BJ (cell line): Measurements from ENCODE around the gene PDZD2. TPM values are rescaled to one million over a fixed set of nuclear protein-coding genes. Genes with fewer than 3 reads are reported as not detected.
"Not testable (repeated sequence)": the region's sequence is repeated elsewhere in the genome, so short reads cannot be mapped to it uniquely, and the experiment has no call there.

ENCODE experiments used
- CTCF ChIA-PET: fragments of 350-600 bp; formaldehyde crosslinking; extraction: SDS; loops from one replicate; lab custom pipeline; 2021; ENCODE audit warnings: antibody characterized with exemption, inconsistent platforms; lab: Yijun Ruan, JAX
- POLR2A ChIA-PET: fragments of 300-600 bp; sonication (Branson Sonifier 250); formaldehyde crosslinking; extraction: SDS; loops from one replicate; lab custom pipeline; 2021; ENCODE audit warnings: antibody characterized with exemption; lab: Charles Lee
- DNase-seq: peaks from one replicate; pipeline ENCODE4 v3.0.0-alpha.2; 2011; ENCODE audit warnings: low read depth
- H3K27me3 ChIP-seq: 2 replicates; pipeline ENCODE4 v1.6.0; 2011; ENCODE audit warnings: low read length; ENCODE audit not compliant: control insufficient read depth, insufficient read depth
- H3K36me3 ChIP-seq: 2 replicates; pipeline ENCODE4 v1.5.1; 2011; ENCODE audit warnings: low read length; ENCODE audit not compliant: control insufficient read depth, insufficient read depth
- H3K4me3 ChIP-seq: 2 replicates; pipeline ENCODE4 v1.5.1; 2011; ENCODE audit warnings: low read depth, mild to moderate bottlenecking, control low read depth, low read length
- polyA plus RNA-seq: library from polyadenylated mRNA; depleted of rRNA; stranded (reverse); fragments of >200 nt; gene quantifications from 2 replicates; pipeline ENCODE4 v1.2.3, GENCODE V29; 2011
- TF ChIP-seq, protein P1 (sequence below): IDR thresholded peaks from 2 replicates; pipeline ENCODE4 v1.5.1; 2011; ENCODE audit warnings: low read depth, mild to moderate bottlenecking, control low read depth, inconsistent platforms, low read length, moderate library complexity; ENCODE audit not compliant: insufficient read depth

Gene PDZD2
- polyA plus RNA-seq, 1 experiment = 0.06 TPM

- CTCF ChIA-PET = interaction anchor here (0.9 kb wide), 1 partner anchor 13 kb away, joined by 3 read pairs; no protein-coding TSS in a partner anchor
- TF ChIP-seq, protein P1, sequence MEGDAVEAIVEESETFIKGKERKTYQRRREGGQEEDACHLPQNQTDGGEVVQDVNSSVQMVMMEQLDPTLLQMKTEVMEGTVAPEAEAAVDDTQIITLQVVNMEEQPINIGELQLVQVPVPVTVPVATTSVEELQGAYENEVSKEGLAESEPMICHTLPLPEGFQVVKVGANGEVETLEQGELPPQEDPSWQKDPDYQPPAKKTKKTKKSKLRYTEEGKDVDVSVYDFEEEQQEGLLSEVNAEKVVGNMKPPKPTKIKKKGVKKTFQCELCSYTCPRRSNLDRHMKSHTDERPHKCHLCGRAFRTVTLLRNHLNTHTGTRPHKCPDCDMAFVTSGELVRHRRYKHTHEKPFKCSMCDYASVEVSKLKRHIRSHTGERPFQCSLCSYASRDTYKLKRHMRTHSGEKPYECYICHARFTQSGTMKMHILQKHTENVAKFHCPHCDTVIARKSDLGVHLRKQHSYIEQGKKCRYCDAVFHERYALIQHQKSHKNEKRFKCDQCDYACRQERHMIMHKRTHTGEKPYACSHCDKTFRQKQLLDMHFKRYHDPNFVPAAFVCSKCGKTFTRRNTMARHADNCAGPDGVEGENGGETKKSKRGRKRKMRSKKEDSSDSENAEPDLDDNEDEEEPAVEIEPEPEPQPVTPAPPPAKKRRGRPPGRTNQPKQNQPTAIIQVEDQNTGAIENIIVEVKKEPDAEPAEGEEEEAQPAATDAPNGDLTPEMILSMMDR = no peak
- POLR2A ChIA-PET = no interaction called here
- no peaks in the 10 kb centered on the region for H3K36me3 ChIP-seq
- no peak overlapping the region for H3K4me3 ChIP-seq
- peaks cover 2% of the 10 kb centered on the region for H3K27me3 ChIP-seq
- no peak for DNase-seq
Measured at GRCh38 chr5:31964007-31964360, 325.1 kb downstream of the PDZD2 start.

DNA sequence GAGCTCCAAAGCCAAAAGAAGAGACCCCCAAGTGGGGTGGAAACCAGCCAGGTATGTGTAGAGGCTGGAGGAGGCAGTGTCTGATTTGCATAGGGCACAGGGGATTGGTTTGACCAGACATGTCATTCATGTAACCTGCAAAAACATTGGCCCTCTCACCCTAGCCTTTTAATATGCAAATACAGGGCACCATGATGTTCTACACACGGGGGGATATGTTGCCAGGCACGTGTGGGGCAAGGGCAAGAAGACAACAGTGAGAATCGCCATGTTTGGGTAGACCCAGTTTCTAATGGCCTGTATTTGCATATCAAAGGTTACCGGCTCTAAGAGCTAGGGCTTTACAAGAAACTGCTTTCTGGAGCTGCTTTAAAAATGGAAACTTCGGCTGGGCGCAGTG is 326.3 kb downstream of the PDZD2 start:
- peaks cover 2% of the 10 kb centered on the region; the same call in 1 of the 2 replicates for H3K27me3 ChIP-seq
- POLR2A ChIA-PET = no interaction called here
- no peaks in the 10 kb centered on the region for H3K36me3 ChIP-seq
- CTCF ChIA-PET = no interaction called here
- TF ChIP-seq, protein P1 = no peak
- no peak for DNase-seq
- H3K4me3 ChIP-seq = no peak overlapping the region

GRCh38 chr5:31966936-31967335 is 328.0 kb downstream of the PDZD2 start:
- ChIA-PET POLR2A (no interaction called here), CTCF (no interaction called here)
- Histone ChIP-seq H3K4me3 (no peak overlapping the region), H3K27me3 (peaks cover 5% of the 10 kb centered on the region; the same call in 1 of the 2 replicates), H3K36me3 (no peaks in the 10 kb centered on the region)
- TF ChIP-seq, protein P1 = no peak
- DNase-seq = no peak

DNA sequence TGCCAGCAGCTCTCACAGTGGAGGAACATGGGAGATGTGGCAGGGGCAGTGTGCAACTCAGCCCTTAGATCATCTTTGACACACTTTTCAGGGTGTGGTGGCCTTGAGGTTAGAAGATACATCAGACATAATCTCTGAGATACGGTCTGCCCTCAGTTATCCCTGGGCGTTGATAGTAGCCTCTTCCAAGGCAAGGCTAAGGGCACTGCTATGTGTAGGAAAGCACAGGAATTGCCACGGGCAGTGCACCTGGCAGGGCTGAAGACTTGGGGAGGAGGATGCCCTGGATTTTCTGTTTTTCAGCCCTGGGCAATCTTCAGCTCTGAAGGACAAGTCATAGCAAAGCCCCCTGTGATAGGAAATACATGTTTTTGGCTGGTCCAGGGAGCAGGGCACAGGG is 328.5 kb downstream of the PDZD2 start:
- H3K4me3 ChIP-seq = no peak overlapping the region
- POLR2A ChIA-PET = no interaction called here
- TF ChIP-seq, protein P1 = no peak
- CTCF ChIA-PET = interaction anchor here (0.8 kb wide), 1 partner anchor 36 kb away, joined by 3 read pairs; no protein-coding TSS in a partner anchor
- DNase-seq = no peak
- peaks cover 5% of the 10 kb centered on the region; the same call in 1 of the 2 replicates for H3K27me3 ChIP-seq
- no peaks in the 10 kb centered on the region for H3K36me3 ChIP-seq

- no peak overlapping the region for H3K4me3 ChIP-seq
- DNase-seq = no peak
- TF ChIP-seq, protein P1 = no peak
- peaks cover 3% of the 10 kb centered on the region; the same call in 1 of the 2 replicates for H3K27me3 ChIP-seq
- ChIA-PET CTCF (no interaction called here), POLR2A (no interaction called here)
- no peaks in the 10 kb centered on the region for H3K36me3 ChIP-seq
Measured at GRCh38 chr5:31972558-31972957, 333.6 kb downstream of the PDZD2 start.

GRCh38 chr5:31975189-31975612 is 336.3 kb downstream of the PDZD2 start:
- DNase-seq, H3K4me3 ChIP-seq, POLR2A ChIA-PET, H3K36me3 ChIP-seq, CTCF ChIA-PET, H3K27me3 ChIP-seq: not testable (repeated sequence)
